ENCODE measurements around the gene MPHOSPH10.
"Not testable (repeated sequence)": the region's sequence is repeated elsewhere in the genome, so short reads cannot be mapped to it uniquely, and the experiment has no call there.

MPHOSPH10 gene

DNA sequence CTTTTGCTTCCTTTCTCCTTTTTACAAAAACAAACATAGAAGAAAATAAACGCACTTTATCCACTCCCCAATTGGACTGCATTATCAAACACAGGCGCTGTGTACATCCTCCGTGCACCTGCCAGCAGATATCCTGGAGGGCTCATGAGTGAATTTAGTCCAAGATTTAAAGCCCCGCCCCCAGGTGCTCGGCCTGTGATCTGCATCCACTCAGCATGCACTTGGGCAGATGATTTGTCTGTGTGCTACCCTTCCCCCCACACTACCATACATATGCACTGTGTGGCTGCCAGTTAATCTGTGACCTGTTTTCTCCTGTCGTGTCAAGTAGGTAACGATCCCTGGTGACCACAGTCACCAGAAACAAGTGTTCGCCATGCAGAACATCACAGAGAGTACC, 48.4 kb downstream of the MPHOSPH10 start:
- not testable (repeated sequence) for DNase-seq (ENCODE audit: low read depth)

- DNase-seq (ENCODE audit: low read depth) = peak; percentile 44
These were observed 50.9 kb downstream of the MPHOSPH10 start for GRCh38 chr2:71181316-71181715.

GRCh38 chr2:71183306-71184115, 53.1 kb downstream of the MPHOSPH10 start:
- peak; percentile 25 for DNase-seq (ENCODE audit: low read depth)

DNA sequence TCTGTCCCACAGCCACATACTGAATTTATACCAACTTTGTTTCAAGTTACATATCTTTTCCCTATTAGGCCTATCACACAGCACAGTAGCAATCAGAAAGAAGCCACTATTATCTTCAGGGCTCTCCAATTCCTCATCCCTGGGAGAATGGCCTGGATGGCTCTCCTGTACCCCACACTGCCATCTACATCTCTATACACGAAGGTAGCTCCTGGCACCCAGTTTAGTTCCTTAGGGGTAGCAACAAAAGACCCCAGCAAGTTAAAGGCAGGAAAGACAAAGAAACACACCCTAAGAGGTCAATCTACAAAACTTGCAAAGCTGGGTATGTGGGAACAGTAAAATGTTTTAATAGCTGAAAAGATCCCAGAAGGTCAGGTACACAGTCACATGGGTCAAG, 56.5 kb downstream of the MPHOSPH10 start:
- no peak for DNase-seq (ENCODE audit: low read depth)

DNA sequence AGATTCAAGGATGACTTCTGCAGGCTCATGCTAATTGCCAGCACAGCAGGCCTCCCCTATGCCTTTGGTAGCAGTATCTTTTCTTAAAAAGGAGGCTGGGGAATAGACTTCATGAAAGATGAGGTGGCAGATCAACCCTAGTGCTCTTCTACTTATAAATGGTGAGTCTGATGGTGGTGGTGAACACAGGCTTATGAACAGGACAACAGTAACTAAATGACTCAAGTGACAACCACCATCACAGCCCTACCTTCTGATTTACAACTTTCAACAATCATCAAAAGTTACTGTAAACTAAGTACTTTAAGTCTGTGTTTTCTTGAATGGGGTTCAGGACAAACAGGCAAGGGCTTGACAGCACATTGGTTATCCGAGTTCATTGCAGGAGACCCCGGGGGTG, 57.2 kb downstream of the MPHOSPH10 start:
- DNase-seq (ENCODE audit: low read depth) = no peak

- DNase-seq (ENCODE audit: low read depth) = peak; percentile 8
These were observed 60.5 kb downstream of the MPHOSPH10 start for GRCh38 chr2:71190656-71191569.

GRCh38 chr2:71191570-71191943, 61.1 kb downstream of the MPHOSPH10 start:
- DNase-seq (ENCODE audit: low read depth) = no peak
